SK-N-SH (cell line): ENCODE data around the gene TDRKH. TPM values are rescaled to one million over a fixed set of nuclear protein-coding genes. Genes with fewer than 3 reads are reported as not detected.

Source experiments
- CTCF ChIA-PET: fragments of 300-600, 350-600 bp; formaldehyde crosslinking; extraction: SDS; loops from one replicate; lab custom pipeline; 2021; lab: Yijun Ruan, JAX
- POLR2A ChIA-PET: fragments of 350-600 bp; sonication (Branson Sonifier 250); formaldehyde crosslinking; extraction: SDS; loops from one replicate; lab custom pipeline; 2020; ENCODE audit warnings: antibody characterized with exemption, inconsistent platforms; lab: Yijun Ruan, JAX
- DNase-seq: peaks from one replicate; pipeline ENCODE4 v3.0.0; 2012
- H2AFZ ChIP-seq: fragments of 200-600 bp; sonication (generic); 2 replicates; pipeline ENCODE4 v1.8.1; 2016; ENCODE audit warnings: antibody characterized with exemption, mild to moderate bottlenecking, low read depth
- H3F3A ChIP-seq: fragments of 200-600 bp; sonication (generic); replicated peaks from 2 replicates; pipeline ENCODE3; 2016; ENCODE audit warnings: antibody characterized with exemption, mild to moderate bottlenecking; ENCODE audit not compliant: insufficient read depth
- H3K27ac ChIP-seq, 2 experiments: fragments of 200-500 bp in 1 of 2; fragments of 200-600 bp in 1 of 2; sonication (Bioruptor generic) in 1 of 2; sonication (generic), shearing (Covaris generic) in 1 of 2; 2 replicates each; pipeline versions ENCODE4 v1.5.1 to v1.6.1; 2014 to 2016; ENCODE audit warnings: low read depth in 2 of 2, inconsistent platforms in 1 of 2, low read length in 1 of 2, mild to moderate bottlenecking in 1 of 2, mixed read lengths in 1 of 2
- H3K27me3 ChIP-seq: fragments of 200-600 bp; sonication (generic), shearing (Covaris generic); 2 replicates; pipeline ENCODE4 v1.6.1; 2016; ENCODE audit warnings: mixed run types; ENCODE audit not compliant: insufficient read depth
- H3K36me3 ChIP-seq, 2 experiments: fragments of 200-500 bp in 1 of 2; fragments of 200-600 bp in 1 of 2; sonication (Bioruptor generic) in 1 of 2; sonication (generic) in 1 of 2; replicated peaks in 1 of 2; 2 replicates each; pipeline versions ENCODE3 to v1.5.1; 2014 to 2016; ENCODE audit warnings: low read length in 1 of 2, mild to moderate bottlenecking in 1 of 2; ENCODE audit not compliant: insufficient read depth in 2 of 2, control insufficient read depth in 1 of 2
- H3K4me1 ChIP-seq, 2 experiments: fragments of 200-500 bp in 1 of 2; fragments of 200-600 bp in 1 of 2; sonication (Bioruptor generic) in 1 of 2; sonication (generic), shearing (Covaris generic) in 1 of 2; 2 replicates each; pipeline versions ENCODE4 v1.5.1 to v1.6.1; 2014 to 2016; ENCODE audit warnings: low read depth in 1 of 2, low read length in 1 of 2, mixed run types in 1 of 2; ENCODE audit not compliant: insufficient read depth in 2 of 2, control insufficient read depth in 1 of 2
- H3K4me2 ChIP-seq: fragments of 200-600 bp; sonication (generic), shearing (Covaris generic); 2 replicates; pipeline ENCODE4 v1.6.1; 2017; ENCODE audit warnings: mixed run types
- H3K4me3 ChIP-seq, 2 experiments: fragments of 200-500 bp in 1 of 2; fragments of 200-600 bp in 1 of 2; sonication (Bioruptor generic) in 1 of 2; sonication (generic), shearing (Covaris generic) in 1 of 2; 2 replicates each; pipeline versions ENCODE4 v1.5.1 to v1.8.1; 2014 to 2016; ENCODE audit warnings: low read depth in 2 of 2, inconsistent platforms in 1 of 2, low read length in 1 of 2, mild to moderate bottlenecking in 1 of 2, mixed read lengths in 1 of 2, moderate library complexity in 1 of 2
- H3K79me2 ChIP-seq: fragments of 200-600 bp; sonication (generic); 2 replicates; pipeline ENCODE4 v1.8.1; 2017; ENCODE audit warnings: mild to moderate bottlenecking; ENCODE audit not compliant: insufficient read depth
- H3K9ac ChIP-seq: fragments of 200-600 bp; sonication (generic); 2 replicates; pipeline ENCODE4 v1.6.1; 2017; ENCODE audit warnings: mixed run types
- H3K9me2 ChIP-seq: fragments of 200-600 bp; sonication (generic); 2 replicates; pipeline ENCODE4 v1.6.1; 2017; ENCODE audit warnings: mixed run types
- H3K9me3 ChIP-seq: fragments of 200-600 bp; sonication (generic); 2 replicates; pipeline ENCODE4 v1.6.1; 2017; ENCODE audit warnings: mixed run types, mild to moderate bottlenecking, moderate library complexity
- H4K20me1 ChIP-seq: fragments of 200-600 bp; sonication (generic); 2 replicates; pipeline ENCODE4 v1.6.1; 2017; ENCODE audit warnings: mild to moderate bottlenecking, mixed run types; ENCODE audit not compliant: insufficient read depth
- ELF1 ChIP-seq: IDR thresholded peaks from 2 replicates; pipeline ENCODE4 v1.4.0; 2012
- FOXJ3 ChIP-seq: sonication (generic); formaldehyde crosslinking; IDR thresholded peaks from 2 replicates; pipeline ENCODE4 v1.5.1; 2020; ENCODE audit warnings: mild to moderate bottlenecking, missing genetic modification reagents
- FOXM1 ChIP-seq: IDR thresholded peaks from 2 replicates; pipeline ENCODE4 v1.4.0; 2012; ENCODE audit warnings: low read depth, mild to moderate bottlenecking
- GABPA ChIP-seq: IDR thresholded peaks from 2 replicates; pipeline ENCODE4 v1.4.0; 2012; ENCODE audit warnings: low read depth, mild to moderate bottlenecking
- GATA2 ChIP-seq: sonication (generic); formaldehyde crosslinking; IDR thresholded peaks from 2 replicates; pipeline ENCODE4 v1.5.0; 2020; ENCODE audit warnings: mild to moderate bottlenecking, missing genetic modification reagents
- JUND ChIP-seq: IDR thresholded peaks from 2 replicates; pipeline ENCODE4 v1.4.0; 2012
- NFIC ChIP-seq: IDR thresholded peaks from 2 replicates; pipeline ENCODE4 v1.4.0; 2012; ENCODE audit warnings: borderline replicate concordance
- NRF1 ChIP-seq: IDR thresholded peaks from 2 replicates; pipeline ENCODE4 v1.6.1; 2012; ENCODE audit warnings: low read depth, mild to moderate bottlenecking, low read length
- RAD21 ChIP-seq: IDR thresholded peaks from 2 replicates; pipeline ENCODE4 v1.6.1; 2012; ENCODE audit warnings: mild to moderate bottlenecking, low read length
- RFX5 ChIP-seq: IDR thresholded peaks from 2 replicates; pipeline ENCODE4 v1.6.1; 2012; ENCODE audit warnings: mild to moderate bottlenecking, improper control_type of control experiment, low read length
- SIN3A ChIP-seq: IDR thresholded peaks from 2 replicates; pipeline ENCODE4 v1.6.1; 2012; ENCODE audit warnings: low read depth, mild to moderate bottlenecking, low read length, moderate library complexity, borderline replicate concordance
- SMC3 ChIP-seq: IDR thresholded peaks from 2 replicates; pipeline ENCODE4 v1.6.1; 2012; ENCODE audit warnings: low read depth, low read length, improper control_type of control experiment
- TAF1 ChIP-seq: IDR thresholded peaks from 2 replicates; pipeline ENCODE4 v1.6.1; 2012; ENCODE audit warnings: low read depth, mild to moderate bottlenecking, low read length, moderate library complexity, borderline replicate concordance
- TCF12 ChIP-seq: IDR thresholded peaks from 2 replicates; pipeline ENCODE4 v1.4.0; 2012
- YY1 ChIP-seq: IDR thresholded peaks from 2 replicates; pipeline ENCODE4 v1.4.0; 2012; ENCODE audit warnings: low read depth, mild to moderate bottlenecking
- WGBS: methylation state at CpG from one replicate; pipeline ENCODE4 v1.1.6; 2017; ENCODE audit warnings: low lambda C conversion rate; 5-methylcytosine and 5-hydroxymethylcytosine counted together
- polyA plus RNA-seq, 3 experiments: library from polyadenylated mRNA; depleted of rRNA; stranded (reverse); fragments of >200 nt; gene quantifications; 2 replicates each; pipeline ENCODE4 v1.2.3, GENCODE V29; 2012
- TF ChIP-seq, protein P1 (sequence below): fragments of 200-600 bp; sonication (generic); IDR thresholded peaks from 2 replicates; pipeline ENCODE4 v1.6.1; 2017; ENCODE audit warnings: antibody characterized with exemption, mild to moderate bottlenecking, moderate library complexity
- TF ChIP-seq, protein P2 (sequence below): IDR thresholded peaks from 2 replicates; pipeline ENCODE4 v1.4.0; 2012; ENCODE audit warnings: low read depth, borderline replicate concordance
- TF ChIP-seq, protein P3 (sequence below): IDR thresholded peaks from 2 replicates; pipeline ENCODE4 v1.4.0; 2012; ENCODE audit warnings: low read depth, borderline replicate concordance
- TF ChIP-seq, protein P4 (sequence below): IDR thresholded peaks from 2 replicates; pipeline ENCODE4; 2012
- TF ChIP-seq, protein P5 (sequence below): IDR thresholded peaks from 2 replicates; pipeline ENCODE4 v1.4.0; 2012; ENCODE audit warnings: low read depth
- TF ChIP-seq, protein P6 (sequence below): fragments of 150-350 bp; IDR thresholded peaks from 2 replicates; pipeline ENCODE4 v1.6.1; 2016; ENCODE audit warnings: mild to moderate bottlenecking, low read depth, low read length

The TDRKH gene
- polyA plus RNA-seq, 1 of the 3 experiments (the other 2 are of a cell fraction), result 1.9 TPM

DNA sequence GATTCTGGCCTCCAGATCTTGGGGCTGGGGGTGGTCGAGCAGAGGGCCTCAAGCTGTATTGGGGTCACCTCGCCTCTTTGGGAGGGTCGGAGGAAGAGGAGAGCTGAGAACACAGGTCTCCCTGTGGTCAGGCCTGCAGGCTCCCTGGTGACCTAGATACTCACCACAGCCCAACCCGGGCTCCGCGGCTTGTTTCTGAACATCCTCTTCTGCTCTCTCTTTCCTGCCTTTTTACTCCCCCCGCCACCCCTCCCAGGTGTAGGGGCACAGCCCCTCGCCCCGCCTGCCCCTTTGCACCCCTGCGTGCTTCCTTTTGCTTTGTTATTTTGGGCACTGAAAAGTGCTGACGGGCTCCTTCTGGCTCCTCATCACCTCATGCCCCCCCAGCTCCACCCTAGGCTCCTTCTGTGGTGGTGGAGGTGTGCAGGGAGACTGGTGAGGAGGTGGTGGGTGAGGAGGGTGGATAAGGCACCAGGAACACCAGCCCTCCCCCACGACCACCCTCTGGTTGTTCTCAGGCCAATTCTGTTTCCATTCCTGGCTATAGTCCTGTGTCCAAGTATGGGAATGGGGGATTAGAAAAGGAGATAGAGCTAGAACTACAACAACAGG lies 25.5 kb upstream of the TDRKH start (continued):
- TF ChIP-seq, protein P1, sequence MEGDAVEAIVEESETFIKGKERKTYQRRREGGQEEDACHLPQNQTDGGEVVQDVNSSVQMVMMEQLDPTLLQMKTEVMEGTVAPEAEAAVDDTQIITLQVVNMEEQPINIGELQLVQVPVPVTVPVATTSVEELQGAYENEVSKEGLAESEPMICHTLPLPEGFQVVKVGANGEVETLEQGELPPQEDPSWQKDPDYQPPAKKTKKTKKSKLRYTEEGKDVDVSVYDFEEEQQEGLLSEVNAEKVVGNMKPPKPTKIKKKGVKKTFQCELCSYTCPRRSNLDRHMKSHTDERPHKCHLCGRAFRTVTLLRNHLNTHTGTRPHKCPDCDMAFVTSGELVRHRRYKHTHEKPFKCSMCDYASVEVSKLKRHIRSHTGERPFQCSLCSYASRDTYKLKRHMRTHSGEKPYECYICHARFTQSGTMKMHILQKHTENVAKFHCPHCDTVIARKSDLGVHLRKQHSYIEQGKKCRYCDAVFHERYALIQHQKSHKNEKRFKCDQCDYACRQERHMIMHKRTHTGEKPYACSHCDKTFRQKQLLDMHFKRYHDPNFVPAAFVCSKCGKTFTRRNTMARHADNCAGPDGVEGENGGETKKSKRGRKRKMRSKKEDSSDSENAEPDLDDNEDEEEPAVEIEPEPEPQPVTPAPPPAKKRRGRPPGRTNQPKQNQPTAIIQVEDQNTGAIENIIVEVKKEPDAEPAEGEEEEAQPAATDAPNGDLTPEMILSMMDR, result no peak
- TF ChIP-seq, protein P2, sequence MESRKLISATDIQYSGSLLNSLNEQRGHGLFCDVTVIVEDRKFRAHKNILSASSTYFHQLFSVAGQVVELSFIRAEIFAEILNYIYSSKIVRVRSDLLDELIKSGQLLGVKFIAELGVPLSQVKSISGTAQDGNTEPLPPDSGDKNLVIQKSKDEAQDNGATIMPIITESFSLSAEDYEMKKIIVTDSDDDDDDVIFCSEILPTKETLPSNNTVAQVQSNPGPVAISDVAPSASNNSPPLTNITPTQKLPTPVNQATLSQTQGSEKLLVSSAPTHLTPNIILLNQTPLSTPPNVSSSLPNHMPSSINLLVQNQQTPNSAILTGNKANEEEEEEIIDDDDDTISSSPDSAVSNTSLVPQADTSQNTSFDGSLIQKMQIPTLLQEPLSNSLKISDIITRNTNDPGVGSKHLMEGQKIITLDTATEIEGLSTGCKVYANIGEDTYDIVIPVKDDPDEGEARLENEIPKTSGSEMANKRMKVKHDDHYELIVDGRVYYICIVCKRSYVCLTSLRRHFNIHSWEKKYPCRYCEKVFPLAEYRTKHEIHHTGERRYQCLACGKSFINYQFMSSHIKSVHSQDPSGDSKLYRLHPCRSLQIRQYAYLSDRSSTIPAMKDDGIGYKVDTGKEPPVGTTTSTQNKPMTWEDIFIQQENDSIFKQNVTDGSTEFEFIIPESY, result no peak
- TF ChIP-seq ELF1, result no peak
- no peak for TF ChIP-seq TCF12
- TF ChIP-seq YY1, result no peak
- no peak for TF ChIP-seq FOXJ3 (CRISPR knock-in tag)
- TF ChIP-seq JUND, result no peak
- TF ChIP-seq, all 33 proteins: peak for 0

DNA sequence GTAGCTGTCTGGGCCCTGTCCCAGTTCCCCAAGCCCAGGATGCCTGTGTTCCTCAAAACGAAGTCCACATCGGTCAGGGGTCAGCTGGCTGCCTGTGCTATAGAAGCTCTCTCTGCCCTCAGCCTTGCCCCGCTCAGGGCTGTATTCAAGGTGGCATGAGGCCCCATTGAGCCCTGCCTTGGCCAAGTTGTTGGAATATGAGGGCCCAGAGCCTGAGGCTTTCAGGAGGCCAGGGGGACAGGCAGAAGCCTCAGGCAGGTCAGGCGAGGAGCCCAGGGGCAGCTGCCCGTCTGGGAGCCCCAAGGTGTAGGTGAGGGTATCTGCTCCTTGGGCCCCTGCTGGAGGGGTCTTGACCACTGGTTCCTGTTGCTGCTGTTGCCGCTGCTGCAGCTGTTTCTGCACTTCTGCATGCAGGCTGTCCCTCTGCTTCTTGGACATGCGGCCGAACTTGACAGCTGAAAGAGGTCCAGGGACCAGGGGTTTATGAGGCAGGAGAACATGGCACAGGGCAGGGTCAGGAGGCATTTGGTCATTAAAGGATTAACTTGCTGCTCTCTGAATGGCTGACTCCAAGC lies 24.8 kb upstream of the TDRKH start:
- Histone ChIP-seq H3K9me3 (no peaks in the 10 kb centered on the region), H3K27me3 (peaks cover 18% of the 10 kb centered on the region; the same call in 1 of the 2 replicates), H3K79me2 (no peaks in the 10 kb centered on the region), H3K4me1 (peaks cover 0 to 14% of the 10 kb centered on the region in 2 experiments; a peak in 1 of 4 replicates), H3K4me2 (no peak overlapping the region), H3F3A (no peaks in the 10 kb centered on the region), H3K9me2 (no peaks in the 10 kb centered on the region), H4K20me1 (no peaks in the 10 kb centered on the region), H3K27ac (no peak overlapping the region)
- 67% methylated on average over 3 of the region's 8 CpGs for WGBS
- CTCF ChIA-PET, result interaction anchor here (1.0 to 1.4 kb wide), 3 partner anchors 21 to 221 kb away, joined by 3 read pairs; no protein-coding TSS in a partner anchor
- TF ChIP-seq, protein P1, result no peak
- TF ChIP-seq NRF1 (no peak), RFX5 (no peak), YY1 (no peak), FOXM1 (no peak), GATA2 (CRISPR knock-in tag) (no peak), TAF1 (no peak), GABPA (no peak), NFIC (no peak), SMC3 (no peak), FOXJ3 (CRISPR knock-in tag) (no peak), TCF12 (no peak), RAD21 (no peak), JUND (no peak), ELF1 (no peak), SIN3A (no peak)
- TF ChIP-seq, protein P3, sequence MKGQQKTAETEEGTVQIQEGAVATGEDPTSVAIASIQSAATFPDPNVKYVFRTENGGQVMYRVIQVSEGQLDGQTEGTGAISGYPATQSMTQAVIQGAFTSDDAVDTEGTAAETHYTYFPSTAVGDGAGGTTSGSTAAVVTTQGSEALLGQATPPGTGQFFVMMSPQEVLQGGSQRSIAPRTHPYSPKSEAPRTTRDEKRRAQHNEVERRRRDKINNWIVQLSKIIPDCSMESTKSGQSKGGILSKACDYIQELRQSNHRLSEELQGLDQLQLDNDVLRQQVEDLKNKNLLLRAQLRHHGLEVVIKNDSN, result no peak
- TF ChIP-seq, protein P4, sequence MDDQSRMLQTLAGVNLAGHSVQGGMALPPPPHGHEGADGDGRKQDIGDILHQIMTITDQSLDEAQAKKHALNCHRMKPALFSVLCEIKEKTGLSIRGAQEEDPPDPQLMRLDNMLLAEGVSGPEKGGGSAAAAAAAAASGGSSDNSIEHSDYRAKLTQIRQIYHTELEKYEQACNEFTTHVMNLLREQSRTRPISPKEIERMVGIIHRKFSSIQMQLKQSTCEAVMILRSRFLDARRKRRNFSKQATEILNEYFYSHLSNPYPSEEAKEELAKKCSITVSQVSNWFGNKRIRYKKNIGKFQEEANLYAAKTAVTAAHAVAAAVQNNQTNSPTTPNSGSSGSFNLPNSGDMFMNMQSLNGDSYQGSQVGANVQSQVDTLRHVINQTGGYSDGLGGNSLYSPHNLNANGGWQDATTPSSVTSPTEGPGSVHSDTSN, result no peak
- TF ChIP-seq, protein P5, sequence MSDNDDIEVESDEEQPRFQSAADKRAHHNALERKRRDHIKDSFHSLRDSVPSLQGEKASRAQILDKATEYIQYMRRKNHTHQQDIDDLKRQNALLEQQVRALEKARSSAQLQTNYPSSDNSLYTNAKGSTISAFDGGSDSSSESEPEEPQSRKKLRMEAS, result no peak
- TF ChIP-seq, protein P6, sequence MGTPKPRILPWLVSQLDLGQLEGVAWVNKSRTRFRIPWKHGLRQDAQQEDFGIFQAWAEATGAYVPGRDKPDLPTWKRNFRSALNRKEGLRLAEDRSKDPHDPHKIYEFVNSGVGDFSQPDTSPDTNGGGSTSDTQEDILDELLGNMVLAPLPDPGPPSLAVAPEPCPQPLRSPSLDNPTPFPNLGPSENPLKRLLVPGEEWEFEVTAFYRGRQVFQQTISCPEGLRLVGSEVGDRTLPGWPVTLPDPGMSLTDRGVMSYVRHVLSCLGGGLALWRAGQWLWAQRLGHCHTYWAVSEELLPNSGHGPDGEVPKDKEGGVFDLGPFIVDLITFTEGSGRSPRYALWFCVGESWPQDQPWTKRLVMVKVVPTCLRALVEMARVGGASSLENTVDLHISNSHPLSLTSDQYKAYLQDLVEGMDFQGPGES, result no peak
- TF ChIP-seq, all 33 proteins: peak for 0
- POLR2A ChIA-PET, result interaction anchor here (0.5 to 1.0 kb wide), 2 partner anchors 49 to 52 kb away, joined by 4 read pairs; partner anchors contain the start of gene MRPL9
- Histone ChIP-seq H3K36me3 (no peaks in the 10 kb centered on the region), H2AFZ (no peak overlapping the region), H3K9ac (no peak overlapping the region), H3K4me3 (no peak overlapping the region)
- no peak for DNase-seq
